ENCODE measurements around the gene PANX1. TPM values are rescaled to one million over a fixed set of nuclear protein-coding genes. Genes with fewer than 3 reads are reported as not detected.
A peak's percentile ranks its signal among the peaks of the same experiment; 100 is the strongest.

Gene PANX1
- total RNA-seq, 1 donor from 2014 or later: 58.0 TPM

DNA sequence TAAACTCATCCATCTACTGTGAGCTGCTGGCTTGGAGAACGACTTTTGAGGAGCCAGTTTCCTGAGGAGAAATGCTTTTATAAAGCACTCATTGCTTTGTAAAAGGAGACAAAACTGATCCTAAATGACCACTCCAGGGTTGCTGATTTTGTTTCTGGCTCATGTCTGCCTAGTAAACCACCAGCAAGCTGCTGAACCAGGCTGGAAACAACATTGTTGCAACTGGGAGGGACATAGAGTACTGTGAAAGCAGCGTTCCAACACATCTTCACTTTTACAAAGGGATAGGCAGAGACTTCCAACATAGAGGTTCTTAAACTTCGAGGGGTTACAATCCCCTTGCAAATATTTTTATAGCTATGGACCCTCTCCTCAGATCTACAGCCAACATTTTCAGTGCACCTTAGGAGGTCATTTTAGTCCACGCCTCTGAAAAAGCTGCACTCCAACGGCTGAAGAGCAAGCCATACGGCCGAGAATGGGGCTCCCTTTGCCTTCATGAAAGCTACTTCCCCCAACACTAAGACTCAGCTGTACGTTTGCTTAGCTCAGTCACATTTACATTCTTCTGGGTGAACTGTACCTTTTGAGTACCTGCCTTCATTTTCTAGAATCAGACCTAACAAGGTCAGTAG lies 54.7 kb downstream of the PANX1 start:
- Mint-ChIP-seq H3K27me3 (ENCODE audit: unreplicated experiment) (peaks cover 2% of the 10 kb centered on the region), H3K4me3 (ENCODE audit: unreplicated experiment) (no peak overlapping the region), H3K27ac (ENCODE audit: unreplicated experiment) (peak overlapping the region; percentile 59), H3K36me3 (ENCODE audit: unreplicated experiment) (peaks cover 11% of the 10 kb centered on the region), H3K9me3 (ENCODE audit: unreplicated experiment) (peaks cover 9% of the 10 kb centered on the region), H3K4me1 (ENCODE audit: low read depth, unreplicated experiment) (peaks cover 7% of the 10 kb centered on the region)
- DNase-seq: no peak
- TF ChIP-seq CTCF (IDR thresholded peaks at IDR 0.05; ENCODE audit: partially characterized antibody, unreplicated experiment): no peak

- Mint-ChIP-seq H3K27me3 (ENCODE audit: unreplicated experiment) (peaks cover 2% of the 10 kb centered on the region), H3K4me3 (ENCODE audit: unreplicated experiment) (no peak overlapping the region), H3K27ac (ENCODE audit: unreplicated experiment) (peak overlapping the region; percentile 59), H3K4me1 (ENCODE audit: low read depth, unreplicated experiment) (peaks cover 7% of the 10 kb centered on the region), H3K9me3 (ENCODE audit: unreplicated experiment) (peaks cover 12% of the 10 kb centered on the region), H3K36me3 (ENCODE audit: unreplicated experiment) (peaks cover 11% of the 10 kb centered on the region)
- peak; percentile 96 for TF ChIP-seq CTCF (IDR thresholded peaks at IDR 0.05; ENCODE audit: partially characterized antibody, unreplicated experiment)
- peak; percentile 88 for DNase-seq
Measured at GRCh38 chr11:94183886-94184264, 55.2 kb downstream of the PANX1 start.

GRCh38 chr11:94184362-94184761 lies 55.7 kb downstream of the PANX1 start:
- H3K9me3 Mint-ChIP-seq (ENCODE audit: unreplicated experiment): peaks cover 12% of the 10 kb centered on the region
- no peak for DNase-seq
- H3K36me3 Mint-ChIP-seq (ENCODE audit: unreplicated experiment): peaks cover 11% of the 10 kb centered on the region
- TF ChIP-seq CTCF (IDR thresholded peaks at IDR 0.05; ENCODE audit: partially characterized antibody, unreplicated experiment): no peak
- H3K4me1 Mint-ChIP-seq (ENCODE audit: low read depth, unreplicated experiment): peaks cover 7% of the 10 kb centered on the region
- H3K4me3 Mint-ChIP-seq (ENCODE audit: unreplicated experiment): no peak overlapping the region
- no peak overlapping the region for H3K27ac Mint-ChIP-seq (ENCODE audit: unreplicated experiment)
- peaks cover 2% of the 10 kb centered on the region for H3K27me3 Mint-ChIP-seq (ENCODE audit: unreplicated experiment)

- no peak overlapping the region for H3K4me3 Mint-ChIP-seq (ENCODE audit: unreplicated experiment)
- TF ChIP-seq CTCF (IDR thresholded peaks at IDR 0.05; ENCODE audit: partially characterized antibody, unreplicated experiment): no peak
- no peak for DNase-seq
- no peak overlapping the region for H3K27ac Mint-ChIP-seq (ENCODE audit: unreplicated experiment)
- H3K9me3 Mint-ChIP-seq (ENCODE audit: unreplicated experiment): peaks cover 12% of the 10 kb centered on the region
- H3K27me3 Mint-ChIP-seq (ENCODE audit: unreplicated experiment): peaks cover 2% of the 10 kb centered on the region
- peaks cover 11% of the 10 kb centered on the region for H3K36me3 Mint-ChIP-seq (ENCODE audit: unreplicated experiment)
- peaks cover 7% of the 10 kb centered on the region for H3K4me1 Mint-ChIP-seq (ENCODE audit: low read depth, unreplicated experiment)
Measured at GRCh38 chr11:94184846-94185245, 56.2 kb downstream of the PANX1 start.

GRCh38 chr11:94185416-94186084 lies 56.9 kb downstream of the PANX1 start:
- H3K4me1 Mint-ChIP-seq (ENCODE audit: low read depth, unreplicated experiment): peaks cover 7% of the 10 kb centered on the region
- peaks cover 11% of the 10 kb centered on the region for H3K36me3 Mint-ChIP-seq (ENCODE audit: unreplicated experiment)
- no peak for DNase-seq

More at GRCh38 chr11:94185416-94186084, 56.9 kb downstream of the PANX1 start:
- TF ChIP-seq CTCF (IDR thresholded peaks at IDR 0.05; ENCODE audit: partially characterized antibody, unreplicated experiment): no peak
- no peak overlapping the region for H3K27ac Mint-ChIP-seq (ENCODE audit: unreplicated experiment)
- H3K4me3 Mint-ChIP-seq (ENCODE audit: unreplicated experiment): no peak overlapping the region
- peaks cover 12% of the 10 kb centered on the region for H3K9me3 Mint-ChIP-seq (ENCODE audit: unreplicated experiment)
- H3K27me3 Mint-ChIP-seq (ENCODE audit: unreplicated experiment): peaks cover 2% of the 10 kb centered on the region

All from glutamatergic neuron (in vitro differentiated cells).